H9 (cell line): ENCODE measurements around the gene TRPM2. TPM values are rescaled to one million over a fixed set of nuclear protein-coding genes. Genes with fewer than 3 reads are reported as not detected.

Experiments
- DNase-seq: peaks from one replicate; pipeline ENCODE4 v3.0.0-alpha.2; 2017
- H2AFZ ChIP-seq: one replicate; pipeline ENCODE4 v1.6.1; 2013; ENCODE audit warnings: mild to moderate bottlenecking, low read length, control low read depth, moderate library complexity
- H2AK5ac ChIP-seq: 2 replicates; pipeline ENCODE4 v1.6.1; 2013; ENCODE audit warnings: low read length, control low read depth, mixed read lengths; ENCODE audit not compliant: insufficient read length
- H2BK120ac ChIP-seq: one replicate; pipeline ENCODE4 v1.6.1; 2013; ENCODE audit warnings: low read depth, mild to moderate bottlenecking, low read length, control low read depth, inconsistent platforms; ENCODE audit not compliant: poor library complexity, severe bottlenecking
- H2BK12ac ChIP-seq: 2 replicates; pipeline ENCODE4 v1.6.1; 2013; ENCODE audit warnings: low read length, control low read depth, mixed read lengths, low read depth; ENCODE audit not compliant: insufficient read length
- H2BK15ac ChIP-seq: 2 replicates; pipeline ENCODE4 v1.6.1; 2013; ENCODE audit warnings: low read depth, low read length, control low read depth
- H2BK20ac ChIP-seq: one replicate; pipeline ENCODE4 v1.6.1; 2013; ENCODE audit warnings: low read depth, mild to moderate bottlenecking, low read length, control low read depth, inconsistent platforms; ENCODE audit not compliant: poor library complexity, severe bottlenecking
- H2BK5ac ChIP-seq: 2 replicates; pipeline ENCODE4 v1.6.1; 2013; ENCODE audit warnings: low read length, control low read depth, mixed read lengths; ENCODE audit not compliant: insufficient read length
- H3K14ac ChIP-seq: 2 replicates; pipeline ENCODE4 v1.6.1; 2013; ENCODE audit warnings: low read length, control low read depth; ENCODE audit not compliant: insufficient read depth
- H3K18ac ChIP-seq: 2 replicates; pipeline ENCODE4 v1.6.1; 2013; ENCODE audit warnings: low read depth, mild to moderate bottlenecking, mixed read lengths, low read length, control low read depth; ENCODE audit not compliant: insufficient read length
- H3K23ac ChIP-seq: 2 replicates; pipeline ENCODE4 v1.6.1; 2013; ENCODE audit warnings: low read length, control low read depth, mixed read lengths, low read depth; ENCODE audit not compliant: insufficient read length
- H3K23me2 ChIP-seq: 2 replicates; pipeline ENCODE4 v1.6.1; 2013; ENCODE audit warnings: low read depth, mild to moderate bottlenecking, mixed read lengths, low read length, control low read depth; ENCODE audit not compliant: insufficient read length, poor library complexity, severe bottlenecking
- H3K27ac ChIP-seq: 2 replicates; pipeline ENCODE4 v1.5.1; 2013; ENCODE audit warnings: low read length, control low read depth, mixed read lengths, low read depth; ENCODE audit not compliant: insufficient read length
- H3K27me3 ChIP-seq: 2 replicates; pipeline ENCODE4 v1.6.1; 2013; ENCODE audit warnings: low read length, control low read depth, inconsistent platforms; ENCODE audit not compliant: insufficient read depth
- H3K4ac ChIP-seq: 2 replicates; pipeline ENCODE4 v1.6.1; 2013; ENCODE audit warnings: low read depth, mild to moderate bottlenecking, control low read depth, inconsistent platforms, low read length, moderate library complexity
- H3K4me1 ChIP-seq: 2 replicates; pipeline ENCODE4 v1.6.1; 2013; ENCODE audit warnings: low read length, control low read depth, inconsistent platforms; ENCODE audit not compliant: insufficient read depth
- H3K4me2 ChIP-seq: 2 replicates; pipeline ENCODE4 v1.6.1; 2013; ENCODE audit warnings: low read length, control low read depth, mixed read lengths; ENCODE audit not compliant: insufficient read length, insufficient read depth
- H3K56ac ChIP-seq: 2 replicates; pipeline ENCODE4 v1.6.1; 2013; ENCODE audit warnings: low read depth, mild to moderate bottlenecking, mixed read lengths, low read length, control low read depth; ENCODE audit not compliant: insufficient read length
- H3K79me1 ChIP-seq: 2 replicates; pipeline ENCODE4 v1.6.1; 2013; ENCODE audit warnings: low read depth, mild to moderate bottlenecking, moderate library complexity, low read length, control low read depth, inconsistent platforms; ENCODE audit not compliant: insufficient read depth, poor library complexity, severe bottlenecking
- H3K79me2 ChIP-seq: 2 replicates; pipeline ENCODE4 v1.6.1; 2013; ENCODE audit warnings: low read length, control low read depth, inconsistent platforms; ENCODE audit not compliant: insufficient read depth
- H3K9ac ChIP-seq: 2 replicates; pipeline ENCODE4 v1.6.1; 2013; ENCODE audit warnings: low read length, control low read depth, mixed read lengths; ENCODE audit not compliant: insufficient read length; ENCODE audit errors: extremely low read depth
- H3K9me3 ChIP-seq: one replicate; pipeline ENCODE4 v1.6.1; 2013; ENCODE audit warnings: low read depth, low read length, inconsistent platforms; ENCODE audit not compliant: control insufficient read depth
- H3T11ph ChIP-seq: one replicate; pipeline ENCODE4 v1.6.1; 2013; ENCODE audit warnings: mild to moderate bottlenecking, low read length, control low read depth, inconsistent platforms
- H4K20me1 ChIP-seq: one replicate; pipeline ENCODE4 v1.6.1; 2013; ENCODE audit not compliant: control insufficient read depth, insufficient read length, insufficient read depth
- H4K5ac ChIP-seq: 2 replicates; pipeline ENCODE4 v1.6.1; 2013; ENCODE audit warnings: low read depth, mild to moderate bottlenecking, mixed read lengths, low read length, control low read depth; ENCODE audit not compliant: insufficient read length
- H4K8ac ChIP-seq: replicated peaks from 2 replicates; pipeline ENCODE4 v1.6.1; 2013; ENCODE audit warnings: low read length, control low read depth, mixed read lengths, low read depth; ENCODE audit not compliant: insufficient read length
- H4K91ac ChIP-seq: 2 replicates; pipeline ENCODE4 v1.6.1; 2013; ENCODE audit warnings: low read depth, mild to moderate bottlenecking, moderate library complexity, mixed read lengths, low read length, control low read depth; ENCODE audit not compliant: insufficient read length
- H3K27ac Mint-ChIP-seq, 3 experiments: 2 replicates in 2 of 3; 3 replicates in 1 of 3; pipeline ENCODE4 v1.8.0; 2020 to 2021; ENCODE audit warnings: mixed read lengths in 3 of 3, mild to moderate bottlenecking in 1 of 3, moderate library complexity in 1 of 3
- H3K27me3 Mint-ChIP-seq: 2 replicates; pipeline ENCODE4 v1.8.0; 2021; ENCODE audit warnings: low read depth, mild to moderate bottlenecking, moderate library complexity, mixed read lengths
- H3K36me3 Mint-ChIP-seq, 3 experiments: 2 replicates in 2 of 3; 3 replicates in 1 of 3; pipeline ENCODE4 v1.8.0; 2020 to 2021; ENCODE audit warnings: low read depth in 3 of 3, mixed read lengths in 3 of 3; ENCODE audit not compliant: insufficient read depth in 1 of 3
- H3K4me1 Mint-ChIP-seq, 2 experiments: 2 replicates each; pipeline ENCODE4 v1.8.0; 2020; ENCODE audit warnings: mixed read lengths in 2 of 2
- H3K4me3 Mint-ChIP-seq, 2 experiments: 2 replicates in 1 of 2; 3 replicates in 1 of 2; pipeline ENCODE4 v1.8.0; 2020 to 2021; ENCODE audit warnings: mild to moderate bottlenecking in 2 of 2, mixed read lengths in 2 of 2, moderate library complexity in 1 of 2
- H3K9me3 Mint-ChIP-seq, 2 experiments: 2 replicates in 1 of 2; 3 replicates in 1 of 2; pipeline ENCODE4 v1.8.0; 2020; ENCODE audit warnings: mild to moderate bottlenecking in 2 of 2, mixed read lengths in 2 of 2, moderate library complexity in 1 of 2
- WGBS: extraction: QIAGEN DNeasy Blood & Tissue Kit; methylation state at CpG from one replicate; pipeline ENCODE4 v1.1.7; 2013; ENCODE audit warnings: missing lambda C conversion rate, low lambda C conversion rate, mixed read lengths; ENCODE audit not compliant: insufficient read length; ENCODE audit errors: extremely low coverage; 5-methylcytosine and 5-hydroxymethylcytosine counted together
- total RNA-seq: library from RNA; stranded (reverse); gene quantifications from 2 replicates; pipeline ENCODE4 v1.2.1, GENCODE V29; 2021
- TF ChIP-seq, protein P1 (sequence below): fragments of 200-600 bp; sonication (generic); conservative IDR thresholded peaks from 3 replicates; pipeline ENCODE4 v1.8.0; 2021; ENCODE audit warnings: antibody characterized with exemption, mild to moderate bottlenecking

The TRPM2 gene
- total RNA-seq, 1 experiment from 2014 or later = 0.68 TPM

GRCh38 chr21:44350773-44351481 is 2.5 kb upstream of the TRPM2 start:
- no peak overlapping the region for H2BK12ac ChIP-seq
- TF ChIP-seq, protein P1, sequence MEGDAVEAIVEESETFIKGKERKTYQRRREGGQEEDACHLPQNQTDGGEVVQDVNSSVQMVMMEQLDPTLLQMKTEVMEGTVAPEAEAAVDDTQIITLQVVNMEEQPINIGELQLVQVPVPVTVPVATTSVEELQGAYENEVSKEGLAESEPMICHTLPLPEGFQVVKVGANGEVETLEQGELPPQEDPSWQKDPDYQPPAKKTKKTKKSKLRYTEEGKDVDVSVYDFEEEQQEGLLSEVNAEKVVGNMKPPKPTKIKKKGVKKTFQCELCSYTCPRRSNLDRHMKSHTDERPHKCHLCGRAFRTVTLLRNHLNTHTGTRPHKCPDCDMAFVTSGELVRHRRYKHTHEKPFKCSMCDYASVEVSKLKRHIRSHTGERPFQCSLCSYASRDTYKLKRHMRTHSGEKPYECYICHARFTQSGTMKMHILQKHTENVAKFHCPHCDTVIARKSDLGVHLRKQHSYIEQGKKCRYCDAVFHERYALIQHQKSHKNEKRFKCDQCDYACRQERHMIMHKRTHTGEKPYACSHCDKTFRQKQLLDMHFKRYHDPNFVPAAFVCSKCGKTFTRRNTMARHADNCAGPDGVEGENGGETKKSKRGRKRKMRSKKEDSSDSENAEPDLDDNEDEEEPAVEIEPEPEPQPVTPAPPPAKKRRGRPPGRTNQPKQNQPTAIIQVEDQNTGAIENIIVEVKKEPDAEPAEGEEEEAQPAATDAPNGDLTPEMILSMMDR = no peak
- WGBS = no CpG with 5 or more reads among the region's 42 CpGs

More at GRCh38 chr21:44350773-44351481, 2.5 kb upstream of the TRPM2 start:
- H4K8ac ChIP-seq = no peak overlapping the region
- no peak overlapping the region for H3K23ac ChIP-seq
- H3T11ph ChIP-seq = no peak overlapping the region
- no peaks in the 10 kb centered on the region for H3K9me3 ChIP-seq
- H3K27ac ChIP-seq = no peak overlapping the region
- H3K79me2 ChIP-seq = no peaks in the 10 kb centered on the region
- H4K20me1 ChIP-seq = no peaks in the 10 kb centered on the region
- no peaks in the 10 kb centered on the region for H3K4me1 ChIP-seq
- H2AK5ac ChIP-seq = no peak overlapping the region
- H3K56ac ChIP-seq = no peak overlapping the region
- Mint-ChIP-seq H3K4me1 (peaks cover 4 to 5% of the 10 kb centered on the region in 2 experiments; a peak in 1 of 4 replicates), H3K9me3 (no peaks in the 10 kb centered on the region), H3K27me3 (peaks cover 5% of the 10 kb centered on the region), H3K36me3 (no peaks in the 10 kb centered on the region), H3K27ac (no peak overlapping the region), H3K4me3 (no peak overlapping the region)
- H3K4me2 ChIP-seq = no peak overlapping the region
- no peak overlapping the region for H3K9ac ChIP-seq
- no peak overlapping the region for H4K5ac ChIP-seq
- peak; percentile 38 for DNase-seq
- no peak overlapping the region for H2BK15ac ChIP-seq
- no peak overlapping the region for H4K91ac ChIP-seq
- no peak overlapping the region for H2BK120ac ChIP-seq
- H3K23me2 ChIP-seq = no peaks in the 10 kb centered on the region
- no peaks in the 10 kb centered on the region for H3K79me1 ChIP-seq
- no peak overlapping the region for H2AFZ ChIP-seq
- no peak overlapping the region for H2BK5ac ChIP-seq
- no peak overlapping the region for H3K14ac ChIP-seq
- H3K4ac ChIP-seq = no peak overlapping the region
- no peak overlapping the region for H2BK20ac ChIP-seq
- no peak overlapping the region for H3K18ac ChIP-seq
- H3K27me3 ChIP-seq = no peaks in the 10 kb centered on the region
